Hematopoietic multipotent progenitor cell treated with erythropoietin and hydrocortisone succinate and interleukin-3 and kit ligand, for 8 days (in vitro differentiated cells): ENCODE data around the gene LYZL1.
A peak's percentile ranks its signal among the peaks of the same experiment; 100 is the strongest.
"Not testable (repeated sequence)": the region's sequence is repeated elsewhere in the genome, so short reads cannot be mapped to it uniquely, and the experiment has no call there.

Experiments
- DNase-seq: peaks from one replicate; pipeline ENCODE4 v3.0.0-alpha.2; 2015

Gene LYZL1

DNA sequence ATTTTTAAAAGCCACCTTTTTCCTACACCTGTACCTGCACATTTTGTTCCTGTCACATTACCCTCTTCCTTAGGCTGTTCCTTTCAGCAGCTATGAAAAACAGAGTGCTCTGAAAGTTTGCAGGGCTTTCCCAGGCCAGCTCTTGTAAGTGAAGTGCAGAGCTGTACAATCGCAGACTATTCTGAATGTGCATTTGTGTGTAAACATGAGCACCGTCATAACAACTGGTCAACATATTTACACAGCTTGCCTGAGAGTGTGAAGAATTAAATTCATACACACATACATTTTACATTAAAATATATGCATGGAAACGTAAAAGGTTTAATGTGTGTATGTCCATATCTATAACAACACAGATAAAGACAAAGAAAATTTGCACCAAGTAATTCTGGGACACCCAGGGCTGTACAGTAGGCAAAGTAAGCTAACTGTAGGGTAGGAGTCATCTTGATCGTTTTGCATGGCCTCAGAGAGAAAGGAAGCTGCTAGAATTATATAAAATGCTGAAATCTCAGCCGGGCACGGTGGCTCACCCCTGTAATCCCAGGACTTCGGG is 23.6 kb upstream of the LYZL1 start:
- DNase-seq = no peak

DNA sequence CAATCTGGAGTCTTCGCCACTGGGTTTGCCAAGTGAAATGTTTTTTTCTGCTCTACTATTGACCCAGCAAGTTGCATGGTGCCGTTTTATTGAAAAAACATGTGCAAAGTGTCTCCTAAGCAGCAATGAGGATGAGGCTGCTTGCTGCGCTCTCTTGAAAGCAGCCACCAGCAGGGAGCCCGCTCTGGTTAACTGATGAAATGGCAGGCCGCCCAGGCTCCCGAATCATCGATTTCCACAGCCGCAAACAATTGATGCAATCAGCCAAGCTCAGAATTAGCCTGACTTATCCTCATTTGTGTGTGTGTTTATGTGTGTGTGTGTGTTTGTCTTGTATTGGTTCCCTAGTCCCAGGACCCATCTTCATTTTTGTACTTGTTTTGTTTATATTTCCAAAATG is 22.2 kb upstream of the LYZL1 start:
- DNase-seq = no peak

DNA sequence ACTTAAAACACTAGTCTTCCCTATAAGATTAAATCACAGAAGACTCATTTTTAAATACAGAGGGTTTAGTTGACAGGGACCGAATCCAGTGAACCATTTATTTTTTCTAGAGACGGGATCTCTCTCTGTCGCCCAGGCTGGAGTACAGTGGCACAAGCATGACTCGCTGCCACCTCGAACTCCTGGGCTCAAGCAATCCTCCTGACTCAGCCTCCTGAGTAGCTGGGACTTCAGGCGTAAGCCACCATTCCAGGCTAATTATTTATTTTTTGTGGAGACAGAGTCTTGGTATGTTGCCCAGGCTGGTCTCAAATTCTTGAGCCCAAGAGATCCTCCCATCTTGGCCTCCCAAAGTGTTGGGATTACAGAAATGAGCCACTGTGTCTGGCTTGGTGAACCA is 20.9 kb upstream of the LYZL1 start:
- DNase-seq = no peak

DNA sequence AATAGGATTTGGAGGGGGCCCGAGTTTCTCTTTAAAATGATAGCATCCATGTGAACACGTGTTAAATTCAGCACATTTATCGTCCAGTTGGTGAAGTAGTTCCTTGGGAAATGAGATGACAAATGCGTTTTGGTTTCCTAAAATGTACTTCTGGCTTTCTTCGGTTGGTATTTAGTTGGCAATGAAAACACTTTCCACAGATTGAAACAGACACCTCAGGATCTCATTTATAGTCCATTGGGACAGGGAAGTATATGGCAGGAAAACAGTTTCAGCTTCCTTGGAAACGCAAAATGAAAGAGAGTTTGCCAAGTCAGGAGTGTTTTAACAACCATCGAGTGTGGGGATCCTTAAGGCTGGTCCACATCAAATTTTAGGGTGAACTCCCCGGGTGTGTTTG is 19.4 kb upstream of the LYZL1 start:
- DNase-seq = no peak

DNA sequence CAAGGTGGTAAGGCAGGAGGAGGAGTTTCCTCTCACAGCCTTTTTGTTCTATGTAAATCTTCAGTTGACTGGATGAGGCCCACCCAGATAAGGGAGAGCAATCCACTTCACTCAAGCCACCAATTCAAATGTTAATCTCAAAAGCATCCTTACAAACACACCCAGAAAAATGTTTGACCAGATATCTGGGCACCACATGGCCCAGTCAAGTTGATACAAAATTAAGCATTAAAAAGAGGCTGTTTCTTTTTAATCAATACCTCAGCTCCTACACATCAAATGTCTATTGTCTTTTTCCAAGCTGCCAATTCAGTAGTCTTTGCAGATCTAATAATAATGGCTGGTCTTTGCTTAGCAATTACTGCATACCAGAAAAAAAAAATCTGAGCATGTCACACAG is 18.0 kb upstream of the LYZL1 start:
- no peak for DNase-seq

DNA sequence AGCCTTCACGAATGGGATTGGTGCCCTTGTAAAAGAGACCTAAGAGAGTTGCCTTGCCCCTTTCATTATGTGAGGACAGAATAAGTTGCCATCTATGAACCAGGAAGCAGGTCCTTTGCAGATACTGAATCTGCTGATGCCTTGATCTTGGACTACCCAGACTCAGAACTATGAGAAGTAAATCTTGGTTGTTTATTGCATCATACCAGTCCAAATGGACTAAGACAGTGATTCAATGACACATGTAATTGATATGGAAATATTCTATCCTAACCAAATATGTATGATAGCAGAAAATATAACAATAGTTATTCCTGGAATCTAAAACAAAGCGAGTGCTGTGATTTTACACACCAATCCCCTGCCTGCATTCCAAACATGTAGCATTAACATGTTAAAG is 17.0 kb upstream of the LYZL1 start:
- no peak for DNase-seq

DNA sequence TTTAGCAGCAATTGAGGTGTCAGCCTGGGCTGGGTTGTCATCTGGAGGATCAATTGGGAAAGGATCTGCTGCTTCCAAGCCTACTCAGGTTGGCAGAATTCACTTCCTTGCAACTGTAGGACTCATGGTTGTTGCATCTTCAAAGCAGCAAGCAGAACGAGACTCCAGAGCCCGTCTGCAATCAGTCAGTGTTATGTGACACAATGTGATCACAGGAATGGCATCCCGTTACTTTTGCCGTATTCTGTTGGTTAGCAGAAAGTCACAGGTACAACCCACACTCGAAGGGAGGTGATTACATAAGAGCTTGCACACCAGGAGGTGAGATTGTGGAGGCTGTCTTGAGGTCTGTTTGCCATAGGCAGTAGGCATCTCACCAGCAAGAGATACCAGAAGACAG is 15.4 kb upstream of the LYZL1 start:
- no peak for DNase-seq

DNA sequence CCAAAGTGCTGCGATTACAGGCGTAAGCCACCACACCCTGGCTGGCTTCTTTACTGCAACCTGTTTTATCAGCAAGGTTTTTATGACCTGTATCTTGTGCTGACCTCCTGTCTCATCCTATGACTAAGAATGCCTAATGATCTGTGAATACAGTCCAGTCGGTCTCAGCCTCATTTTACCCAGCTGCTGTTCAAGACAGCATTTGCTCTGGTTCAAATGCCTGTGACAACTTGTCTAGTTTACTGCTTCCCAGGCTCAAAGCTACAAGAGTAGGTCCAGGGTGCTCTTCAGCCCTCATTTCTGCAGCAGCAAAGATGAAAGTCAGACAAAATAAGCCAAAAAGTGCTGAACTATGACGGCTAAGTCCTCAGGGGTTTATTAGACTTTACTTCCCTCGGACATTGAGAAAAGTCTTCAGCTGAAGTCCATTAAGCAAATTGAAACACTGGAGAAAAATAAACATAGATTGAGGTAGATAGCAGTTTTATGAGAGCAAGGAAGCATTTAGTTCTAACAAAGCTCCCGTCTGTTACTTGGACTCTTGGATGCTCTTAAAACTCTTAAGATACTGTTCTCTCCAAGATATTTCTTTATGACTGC is 12.5 kb upstream of the LYZL1 start:
- no peak for DNase-seq

DNA sequence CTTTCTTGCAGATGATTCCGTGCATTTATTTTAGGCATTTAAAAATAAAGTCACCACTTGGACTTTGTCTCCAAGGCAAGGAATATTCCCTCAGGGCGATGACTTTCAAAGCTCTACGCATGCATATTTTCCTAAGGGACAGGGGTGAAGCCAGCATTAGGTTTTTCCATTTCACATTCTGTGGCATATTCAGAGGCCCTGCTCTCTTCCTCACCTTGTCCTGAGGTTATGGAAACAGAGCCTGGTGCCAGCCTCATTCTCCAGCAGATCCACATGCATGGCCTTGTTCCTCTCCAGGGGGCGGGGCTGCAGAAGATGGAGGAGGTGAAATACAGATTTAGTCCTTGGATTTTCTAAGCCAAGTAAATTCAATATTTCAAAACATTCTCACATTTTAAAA is 11.6 kb upstream of the LYZL1 start:
- DNase-seq = no peak

DNA sequence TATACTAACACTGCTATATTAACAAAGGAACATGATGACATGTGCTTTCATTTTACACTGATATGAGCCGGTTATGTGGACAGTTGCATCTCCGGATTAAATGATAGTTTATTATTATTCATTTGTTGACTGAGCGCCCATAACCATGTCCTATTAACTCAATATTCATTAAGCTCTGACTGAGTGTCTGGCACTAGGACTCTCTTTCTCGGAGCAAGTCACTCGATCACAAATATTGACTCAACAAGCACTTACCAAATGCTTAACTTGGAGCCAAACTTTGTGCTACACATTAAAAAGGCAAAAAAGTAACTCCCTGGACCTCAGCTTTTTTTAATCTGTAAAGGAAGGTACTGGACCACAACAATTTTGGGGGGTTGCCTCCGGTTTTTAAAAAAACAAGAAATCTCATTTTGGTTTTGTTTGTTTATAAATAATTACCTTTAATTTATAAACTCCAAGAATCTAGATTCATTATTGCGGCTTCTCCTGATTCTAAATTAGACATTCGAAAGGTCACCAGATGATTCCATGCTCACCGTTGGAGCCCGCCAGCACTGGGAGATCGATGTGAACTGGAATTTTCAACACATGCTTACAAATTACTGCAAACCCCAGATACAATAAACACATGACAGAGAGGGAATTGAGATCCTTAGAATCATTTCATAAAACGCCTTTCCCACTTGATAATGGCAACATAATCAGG is 8.9 kb upstream of the LYZL1 start:
- no peak for DNase-seq

DNA sequence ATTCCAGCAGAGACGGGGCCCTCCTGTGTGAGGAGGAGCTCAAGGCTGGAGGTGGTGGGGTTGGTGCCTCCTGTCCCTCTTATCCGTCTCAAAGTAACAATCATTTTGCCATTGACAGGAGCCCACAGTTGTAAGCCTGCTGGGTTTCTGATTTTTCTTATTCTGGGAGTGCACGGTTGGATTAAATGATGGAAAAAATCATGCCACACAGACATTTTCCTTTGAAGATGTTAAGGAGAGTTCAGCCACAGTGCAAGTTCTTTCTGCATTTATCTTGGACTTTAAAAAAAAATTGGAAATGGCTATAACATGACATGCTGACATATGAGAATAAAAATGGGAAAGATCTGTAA is 8.4 kb upstream of the LYZL1 start:
- DNase-seq = no peak

DNA sequence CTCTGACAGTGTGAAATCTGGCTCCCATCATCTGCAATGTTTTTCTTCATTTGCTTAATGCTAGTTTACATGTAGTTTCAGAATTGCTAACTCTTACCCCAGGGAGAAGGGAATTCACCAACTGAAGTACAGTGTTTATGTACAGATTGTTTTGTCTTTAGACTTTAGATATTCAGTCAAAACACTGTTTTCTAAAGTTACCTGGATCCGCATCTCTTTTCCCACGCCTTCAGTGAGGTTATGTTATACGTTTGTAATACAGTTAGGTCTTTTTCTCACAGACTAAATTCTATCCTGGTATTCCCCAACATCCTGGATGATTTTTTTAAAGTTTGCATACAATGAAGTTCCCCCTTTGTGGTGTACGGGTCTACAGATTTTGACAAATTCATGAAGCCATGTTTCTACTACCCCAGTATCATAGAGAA is 3.2 kb upstream of the LYZL1 start:
- DNase-seq = no peak

DNA sequence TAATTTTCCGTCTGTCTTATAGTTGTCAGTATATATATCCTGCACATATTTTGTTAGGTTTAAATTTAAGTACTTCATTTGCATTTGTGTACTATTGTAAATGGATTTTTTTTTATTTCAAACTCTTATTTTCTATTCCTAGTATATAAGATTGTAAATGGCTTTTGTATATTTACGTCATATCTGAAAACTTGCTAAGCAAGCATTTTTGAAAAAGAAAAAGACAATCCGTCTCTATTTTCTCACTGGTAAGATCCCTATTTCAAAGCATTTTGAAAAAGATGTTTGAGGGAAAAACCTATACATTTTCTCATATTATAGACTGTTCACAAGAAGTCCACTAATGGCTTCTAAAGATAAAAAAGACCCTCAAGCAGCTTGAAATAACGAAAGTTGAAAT is 1.2 kb upstream of the LYZL1 start:
- DNase-seq = no peak

DNA sequence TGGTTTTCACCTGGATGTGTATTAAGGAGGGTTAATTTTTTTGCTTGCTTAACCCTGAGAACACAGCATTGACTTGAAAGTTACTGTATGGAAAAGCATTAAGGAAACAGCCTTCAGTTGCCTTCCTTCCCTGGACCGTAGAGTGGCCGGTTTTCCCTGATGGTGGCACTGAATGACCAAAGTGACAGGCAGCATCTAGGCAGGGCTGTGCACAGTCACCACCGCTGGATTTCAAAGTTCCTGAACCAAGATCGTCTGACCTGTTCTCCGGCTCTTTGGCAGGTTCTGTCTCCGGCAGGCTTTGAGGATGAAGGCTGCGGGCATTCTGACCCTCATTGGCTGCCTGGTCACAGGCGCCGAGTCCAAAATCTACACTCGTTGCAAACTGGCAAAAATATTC is 2.7 kb downstream of the LYZL1 start:
- not testable (repeated sequence) for DNase-seq

DNA sequence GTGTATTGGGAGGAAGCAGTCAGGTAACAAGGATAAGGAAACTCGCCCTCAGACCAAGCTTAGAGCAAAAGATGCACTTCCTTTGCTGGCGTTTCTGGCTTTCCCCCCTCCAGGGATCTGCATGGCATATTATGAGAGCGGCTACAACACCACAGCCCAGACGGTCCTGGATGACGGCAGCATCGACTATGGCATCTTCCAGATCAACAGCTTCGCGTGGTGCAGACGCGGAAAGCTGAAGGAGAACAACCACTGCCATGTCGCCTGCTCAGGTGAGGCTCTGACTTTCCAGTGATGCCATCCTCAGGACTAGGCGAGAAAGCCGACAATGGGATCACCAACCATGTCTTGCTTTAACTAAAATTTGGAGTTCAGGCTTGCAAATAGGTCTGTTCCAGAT is 3.5 kb downstream of the LYZL1 start:
- DNase-seq = not testable (repeated sequence)

DNA sequence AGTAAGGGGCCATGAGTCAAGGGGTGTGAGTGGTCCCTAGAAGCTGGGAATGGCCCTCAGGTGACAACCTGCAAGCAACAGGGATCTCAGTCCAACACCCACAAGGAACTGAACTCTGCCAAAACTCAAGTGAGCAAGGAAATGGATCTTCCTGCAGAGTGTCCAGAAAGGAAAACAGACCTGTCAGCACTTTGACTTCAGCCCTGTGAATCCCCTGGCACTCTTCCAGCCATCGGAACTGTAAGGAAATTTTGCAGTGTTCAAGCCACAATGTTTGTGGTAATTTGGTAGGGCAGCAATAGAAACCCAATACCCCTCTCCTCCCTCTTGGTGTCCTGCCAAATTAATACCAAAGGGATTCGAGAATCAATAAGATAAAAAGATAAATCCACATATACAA is 6.9 kb downstream of the LYZL1 start:
- DNase-seq = no peak

DNA sequence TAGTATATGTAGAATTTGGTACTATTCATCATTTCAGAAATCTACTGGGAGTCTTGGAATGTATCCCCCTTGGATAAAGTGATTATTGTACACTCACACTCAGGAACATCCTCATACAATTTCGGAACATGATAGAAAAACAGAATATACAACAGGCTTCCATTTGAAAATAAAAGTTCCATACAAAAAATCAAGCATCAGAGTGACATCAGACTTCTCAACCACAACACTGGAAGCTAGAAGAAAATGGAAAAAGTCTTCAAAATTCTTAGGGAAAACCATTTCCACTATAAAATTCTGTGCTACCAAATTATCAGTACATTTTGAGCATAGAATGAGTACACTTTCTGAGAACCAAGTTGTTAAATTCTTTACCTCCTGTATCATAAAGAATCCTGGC is 8.8 kb downstream of the LYZL1 start:
- no peak for DNase-seq

DNA sequence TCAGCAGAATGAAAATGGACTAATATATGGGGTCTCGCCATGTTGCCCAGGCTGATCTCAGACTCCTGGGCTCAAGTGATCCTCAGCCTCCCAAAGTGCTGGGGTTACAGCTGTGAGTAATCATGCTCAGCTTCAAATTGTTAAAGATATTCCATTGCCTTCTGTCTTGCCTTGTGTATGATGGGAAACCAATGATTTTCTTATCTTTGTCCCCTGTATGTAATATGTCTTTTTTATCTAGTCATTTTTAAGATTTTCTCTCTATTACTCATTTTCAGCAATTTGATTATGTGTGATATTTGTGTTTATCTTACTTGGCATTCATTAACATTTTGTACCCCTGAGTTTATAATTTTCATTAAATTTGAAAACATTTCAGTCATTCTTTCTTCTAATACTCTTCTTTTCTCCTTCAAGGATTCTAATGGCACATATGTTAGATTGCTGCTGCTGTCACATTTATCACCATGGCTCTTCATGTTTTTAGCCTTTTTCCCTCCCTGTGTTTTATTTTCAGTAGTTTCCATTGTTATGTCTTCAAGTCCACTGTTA is 12.6 kb downstream of the LYZL1 start:
- no peak for DNase-seq

DNA sequence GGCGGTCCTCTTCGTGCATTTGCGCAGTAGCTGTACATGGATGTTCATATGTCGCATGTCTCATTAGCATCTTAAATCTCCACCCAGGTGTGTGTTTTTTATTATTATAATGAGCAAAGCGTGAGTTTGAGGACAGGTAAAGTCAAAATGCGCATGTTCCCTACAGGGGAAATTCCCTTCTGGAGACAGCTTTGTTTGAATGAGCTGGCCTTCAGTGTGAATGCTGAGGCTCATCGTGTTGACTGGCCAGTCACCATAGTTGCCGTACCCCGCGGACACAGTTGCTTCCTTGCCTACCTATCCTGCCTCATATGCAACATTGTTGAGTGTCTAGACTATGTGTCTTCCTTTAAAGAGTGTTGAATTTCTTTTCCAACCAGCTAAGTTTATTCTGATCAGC is 13.6 kb downstream of the LYZL1 start:
- DNase-seq = no peak

DNA sequence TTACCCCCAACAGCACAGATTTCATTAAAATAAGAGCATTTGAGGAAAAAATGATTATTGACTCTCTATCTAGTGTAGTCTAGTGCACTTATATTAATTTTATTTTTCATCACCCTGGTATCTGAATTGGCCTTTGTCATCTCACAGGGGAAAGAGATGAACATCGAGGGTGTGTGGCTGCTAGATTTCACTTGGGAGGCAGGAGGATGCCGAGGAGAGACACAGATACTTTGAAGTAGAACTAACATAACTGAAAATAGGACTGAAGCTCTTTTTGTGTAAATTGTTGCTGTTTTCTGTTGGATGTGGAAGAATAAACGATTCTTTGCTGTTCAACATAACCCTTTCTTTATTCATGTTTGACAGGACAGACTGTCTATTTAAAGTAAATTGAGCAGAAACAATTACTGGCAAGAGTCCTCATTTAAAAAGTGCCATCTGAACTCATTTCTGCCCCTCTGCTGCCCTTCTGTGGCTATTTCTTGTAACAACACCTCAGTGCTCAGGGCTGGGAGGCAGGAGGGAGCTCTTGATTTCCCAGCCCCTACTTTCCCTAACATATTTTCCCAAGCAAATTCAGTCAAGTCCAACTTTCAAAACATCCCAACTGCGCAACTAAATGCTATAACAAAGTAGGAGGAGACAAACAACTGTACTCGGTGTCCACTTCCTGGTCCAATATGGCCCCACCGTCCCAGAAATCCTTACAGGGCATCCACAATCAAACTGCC is 15.6 kb downstream of the LYZL1 start:
- DNase-seq = peak; percentile 68

DNA sequence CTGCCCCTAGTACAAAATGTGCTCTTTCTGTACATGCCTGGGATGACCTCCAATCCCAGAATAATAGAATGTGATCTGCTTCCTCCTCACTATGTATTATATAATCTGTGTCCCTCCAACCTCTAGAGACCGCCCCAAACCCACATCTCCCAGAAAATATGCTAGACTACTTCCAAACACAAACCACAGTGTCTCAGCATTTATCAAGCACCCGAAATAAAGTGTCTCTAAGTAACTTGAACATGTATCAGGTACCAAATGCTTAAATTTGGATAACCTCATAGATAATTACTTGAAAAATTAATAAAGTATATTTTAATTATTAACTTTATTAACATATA is 16.1 kb downstream of the LYZL1 start:
- no peak for DNase-seq

DNA sequence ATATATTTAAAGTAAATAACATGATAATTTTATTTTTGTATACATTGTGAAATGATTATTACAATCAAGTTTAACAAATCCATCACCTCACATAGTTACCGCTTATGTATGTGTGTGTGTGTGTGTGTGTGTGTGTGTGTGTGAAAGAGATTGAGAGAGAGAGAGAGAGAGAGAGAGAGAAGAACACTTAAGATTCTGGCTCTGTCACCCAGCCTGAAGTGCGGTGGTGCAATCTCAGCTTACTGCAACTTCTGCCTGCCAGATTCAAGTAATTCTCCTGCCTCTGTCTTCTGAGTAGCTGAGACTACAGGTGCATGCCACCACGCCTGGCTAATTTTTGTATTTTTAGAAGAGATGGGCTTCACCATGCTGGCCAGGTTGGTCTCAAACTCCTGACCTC is 17.8 kb downstream of the LYZL1 start:
- DNase-seq = no peak

DNA sequence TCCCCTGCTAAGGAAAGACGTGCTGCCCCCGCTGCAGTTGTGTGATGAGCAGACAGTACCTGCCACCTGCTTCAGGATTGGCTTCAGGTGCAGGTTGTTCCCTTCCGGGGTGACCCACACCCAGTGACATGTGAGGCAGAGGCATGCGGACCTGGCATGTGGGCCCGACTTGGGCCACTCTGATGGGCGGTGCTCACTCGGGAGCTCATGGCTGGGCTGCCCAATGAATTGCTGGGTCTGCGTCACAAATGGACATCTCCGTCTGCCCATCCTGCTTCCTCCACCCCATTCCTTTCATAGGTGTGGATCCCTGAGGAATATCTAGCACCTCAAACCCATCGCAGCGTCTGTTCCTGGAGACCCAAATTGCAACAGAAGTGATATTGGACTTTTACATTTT is 19.3 kb downstream of the LYZL1 start:
- DNase-seq = not testable (repeated sequence)

DNA sequence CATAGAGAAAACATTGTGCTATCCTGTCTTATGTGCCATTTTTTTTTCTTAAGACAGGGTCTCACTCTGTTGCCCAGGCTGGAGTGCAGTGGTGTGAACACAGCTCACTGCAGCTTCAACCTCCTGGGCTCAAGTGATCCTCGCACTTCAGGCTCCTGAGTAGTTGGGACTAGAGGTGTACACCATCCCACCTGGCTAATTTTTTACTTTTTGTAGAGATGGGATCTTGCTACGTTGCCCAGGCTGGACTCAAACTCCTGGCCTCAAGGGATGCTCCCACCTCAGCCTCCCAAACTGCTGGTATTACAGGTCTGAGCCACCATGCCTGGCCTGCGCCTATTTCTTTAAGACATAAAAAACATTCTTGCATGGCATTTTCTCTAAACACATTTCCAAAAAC is 20.6 kb downstream of the LYZL1 start:
- no peak for DNase-seq
